ENCODE data around the gene GBX1. TPM values are rescaled to one million over a fixed set of nuclear protein-coding genes. Genes with fewer than 3 reads are reported as not detected.

The GBX1 gene
- total and polyA plus RNA-seq, 5 experiments from 2014 or later = not detected

- no peak for ATAC-seq
- Mint-ChIP-seq H3K4me1 (peaks cover 6 to 14% (median 7%) of the 10 kb centered on the region in 4 donors), H3K9me3 (no peaks in the 10 kb centered on the region), H3K27ac (no peak overlapping the region), H3K27me3 (peaks cover 27 to 66% (median 31%) of the 10 kb centered on the region in 5 donors), H3K36me3 (no peaks in the 10 kb centered on the region), H3K4me3 (no peak overlapping the region)
- DNase-seq = no peak
- POLR2A ChIA-PET = no interaction called here
Measured at GRCh38 chr7:151176401-151176800, 8.9 kb upstream of the GBX1 start.

DNA sequence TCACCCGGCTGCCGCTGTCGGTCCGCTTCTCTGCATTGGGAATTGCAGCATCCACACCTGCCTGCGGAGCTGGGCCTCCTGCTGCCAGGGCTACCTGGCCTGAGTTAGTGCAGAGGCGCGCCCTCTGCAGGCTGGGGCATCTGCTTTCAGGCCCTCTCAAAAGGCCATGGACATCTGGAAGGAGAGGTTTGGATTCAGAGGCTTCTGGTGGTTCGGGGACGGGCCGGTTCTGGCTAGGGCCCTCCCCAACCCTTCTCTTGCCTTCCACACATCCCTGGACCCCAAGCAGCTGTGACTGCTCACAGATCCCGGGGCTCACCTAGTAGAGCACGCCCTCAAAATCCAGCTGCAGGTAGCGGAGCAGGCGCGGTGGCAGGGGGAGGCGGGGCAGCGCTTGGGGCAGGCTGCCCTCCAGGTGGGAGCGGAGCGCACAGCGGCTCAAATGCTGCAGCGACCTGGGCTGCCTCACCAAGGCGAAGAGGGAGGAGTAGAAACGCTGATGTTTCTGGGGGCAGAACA lies 8.4 kb upstream of the GBX1 start:
- peaks cover 31 to 72% (median 35%) of the 10 kb centered on the region in 5 donors for H3K27me3 Mint-ChIP-seq
- ATAC-seq (no peak), DNase-seq (no peak)
- peak overlapping the region in 1 of 10 donors; percentile 18 for H3K27ac Mint-ChIP-seq
- H3K36me3 Mint-ChIP-seq = no peaks in the 10 kb centered on the region
- peaks cover 6 to 14% (median 7%) of the 10 kb centered on the region in 4 donors for H3K4me1 Mint-ChIP-seq
- no peaks in the 10 kb centered on the region for H3K9me3 Mint-ChIP-seq
- no peak overlapping the region for H3K4me3 Mint-ChIP-seq
- POLR2A ChIA-PET = no interaction called here

- no peak for DNase-seq
- H3K27me3 Mint-ChIP-seq = peaks cover 30 to 75% (median 35%) of the 10 kb centered on the region in 5 donors
- H3K27ac Mint-ChIP-seq = no peak overlapping the region
- no peaks in the 10 kb centered on the region for H3K9me3 Mint-ChIP-seq
- no peaks in the 10 kb centered on the region for H3K36me3 Mint-ChIP-seq
- ATAC-seq = no peak
- POLR2A ChIA-PET = no interaction called here
- no peak overlapping the region for H3K4me3 Mint-ChIP-seq
- H3K4me1 Mint-ChIP-seq = peaks cover 6 to 14% (median 7%) of the 10 kb centered on the region in 4 donors
Measured at GRCh38 chr7:151175047-151175792, 7.7 kb upstream of the GBX1 start.

GRCh38 chr7:151174246-151175046 lies 7.0 kb upstream of the GBX1 start:
- POLR2A ChIA-PET = no interaction called here
- ATAC-seq (peak; percentile 27 to 45), DNase-seq (peak in 4 of 10 donors; percentile 26 to 69 (median 33))
- peaks cover 6 to 14% (median 7%) of the 10 kb centered on the region in 4 donors for H3K4me1 Mint-ChIP-seq
- no peak overlapping the region for H3K27ac Mint-ChIP-seq
- H3K27me3 Mint-ChIP-seq = peaks cover 32 to 82% (median 39%) of the 10 kb centered on the region in 5 donors
- no peaks in the 10 kb centered on the region for H3K36me3 Mint-ChIP-seq
- no peaks in the 10 kb centered on the region for H3K9me3 Mint-ChIP-seq
- H3K4me3 Mint-ChIP-seq = peak overlapping the region in 1 of 10 donors; percentile 10

- H3K4me1 Mint-ChIP-seq = peaks cover 7 to 17% (median 8%) of the 10 kb centered on the region in 4 donors
- no peaks in the 10 kb centered on the region for H3K36me3 Mint-ChIP-seq
- POLR2A ChIA-PET = no interaction called here
- ATAC-seq (no peak), DNase-seq (no peak)
- no peak overlapping the region for H3K4me3 Mint-ChIP-seq
- H3K27ac Mint-ChIP-seq = peak overlapping the region in 2 of 10 donors; percentile 39 to 59
- H3K27me3 Mint-ChIP-seq = peaks cover 36 to 83% (median 45%) of the 10 kb centered on the region in 5 donors
- H3K9me3 Mint-ChIP-seq = no peaks in the 10 kb centered on the region
Measured at GRCh38 chr7:151173386-151174245, 6.1 kb upstream of the GBX1 start.

DNA sequence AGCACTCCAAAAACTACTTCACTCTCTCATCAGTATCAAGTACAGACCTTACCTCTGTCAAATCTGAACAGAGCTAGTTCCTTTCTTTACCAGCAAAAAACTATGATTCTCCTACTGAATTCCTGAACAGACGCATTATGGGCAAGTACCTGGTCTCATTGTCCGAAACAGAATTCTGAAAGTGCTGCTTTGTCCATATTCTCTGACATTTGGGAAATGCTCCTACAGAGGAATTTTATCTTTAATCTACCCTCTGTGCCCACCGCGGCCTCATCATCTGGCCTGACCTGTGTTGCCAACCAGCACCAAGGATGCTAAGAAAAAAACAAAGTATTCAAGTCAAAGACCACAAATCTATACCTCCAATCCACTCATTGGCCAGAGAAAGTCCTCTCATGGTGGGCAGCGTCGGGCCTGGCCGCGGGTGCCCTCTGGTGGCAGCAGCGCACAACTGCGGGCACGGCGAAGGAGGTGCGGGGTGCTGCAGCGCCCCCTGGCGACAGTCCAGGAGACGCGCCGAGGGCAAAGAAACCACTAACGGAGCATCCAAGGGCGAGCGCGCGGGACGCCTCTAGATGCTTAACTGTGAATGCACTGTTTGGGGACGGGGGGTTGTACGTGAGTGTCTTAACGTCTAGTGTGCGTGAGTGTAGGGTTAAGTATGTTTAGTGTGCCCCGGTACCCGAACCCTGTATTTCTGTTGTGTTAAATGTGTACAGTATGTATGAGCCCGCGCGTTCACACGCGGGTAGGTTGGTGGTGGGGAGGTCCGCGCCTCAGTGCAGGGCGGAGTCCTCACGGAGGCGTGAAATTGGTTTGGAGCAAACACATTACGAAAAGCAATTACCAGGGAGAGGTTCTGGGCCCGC lies 5.0 kb upstream of the GBX1 start:
- Mint-ChIP-seq H3K36me3 (no peaks in the 10 kb centered on the region), H3K9me3 (no peaks in the 10 kb centered on the region), H3K4me1 (peaks cover 10 to 23% (median 11%) of the 10 kb centered on the region in 4 donors), H3K27me3 (peaks cover 40 to 82% (median 47%) of the 10 kb centered on the region in 5 donors), H3K27ac (peak overlapping the region in 3 of 10 donors; percentile 31 to 86 (median 57)), H3K4me3 (peak overlapping the region in 1 of 10 donors; percentile 42)
- ATAC-seq (peak; percentile 75 to 78), DNase-seq (peak; percentile 61 to 88 (median 80))
- POLR2A ChIA-PET = no interaction called here

- H3K27me3 Mint-ChIP-seq = peaks cover 36 to 57% (median 39%) of the 10 kb centered on the region in 5 donors
- peaks cover 8 to 23% (median 13%) of the 10 kb centered on the region in 4 donors for H3K4me1 Mint-ChIP-seq
- no peaks in the 10 kb centered on the region for H3K9me3 Mint-ChIP-seq
- no peak for ATAC-seq
- H3K4me3 Mint-ChIP-seq = peak overlapping the region; percentile 67 to 87 (median 80)
- no peak overlapping the region for H3K27ac Mint-ChIP-seq
- DNase-seq = no peak
- no peaks in the 10 kb centered on the region for H3K36me3 Mint-ChIP-seq
- POLR2A ChIA-PET = interaction anchor here (0.7 kb wide), 1 partner anchor 16 kb away, joined by 3 read pairs; no protein-coding TSS in a partner anchor
Measured at GRCh38 chr7:151168787-151169162, 1.3 kb upstream of the GBX1 start.

DNA sequence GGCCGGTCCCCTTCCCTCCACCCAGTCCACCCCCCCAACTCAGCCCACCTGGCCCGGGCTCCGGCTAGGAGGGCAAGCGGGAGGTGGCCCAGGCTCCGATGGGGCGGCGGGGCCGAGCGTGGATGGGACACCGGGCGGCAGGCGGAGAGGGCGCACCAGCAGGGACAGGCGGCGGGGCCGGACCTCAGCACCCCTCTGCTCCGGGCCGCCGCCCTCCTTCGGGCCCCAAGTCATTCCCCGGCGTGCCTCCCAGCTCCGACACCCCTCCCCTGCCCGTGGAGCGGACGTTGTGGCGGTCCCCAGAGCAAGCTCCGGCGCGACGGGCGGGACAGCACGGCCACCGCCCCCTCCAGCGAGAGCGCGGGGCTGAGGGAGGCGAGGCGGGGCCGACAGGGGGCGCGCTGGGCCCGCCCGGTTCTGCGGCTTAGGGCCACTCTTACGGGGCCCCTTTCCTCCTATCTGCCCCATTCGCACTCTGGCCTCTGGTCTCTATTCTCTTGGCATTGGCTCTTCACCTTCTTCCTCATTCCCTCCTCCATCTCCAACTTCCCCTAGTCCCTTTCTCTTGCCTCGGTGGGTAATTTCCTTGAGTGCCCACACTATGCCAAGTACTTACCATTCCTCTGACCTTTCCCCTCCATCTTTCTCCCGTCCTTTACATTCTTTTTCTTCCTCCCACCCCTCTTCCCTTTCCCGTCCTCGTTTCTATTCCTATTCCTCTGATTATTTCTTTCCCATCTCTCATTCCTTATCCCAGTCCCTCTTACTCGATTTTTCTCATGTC lies 701 bp upstream of the GBX1 start:
- H3K4me1 Mint-ChIP-seq = peaks cover 7 to 19% (median 13%) of the 10 kb centered on the region in 4 donors
- peaks cover 32 to 53% (median 33%) of the 10 kb centered on the region in 5 donors for H3K27me3 Mint-ChIP-seq
- no peaks in the 10 kb centered on the region for H3K9me3 Mint-ChIP-seq
- H3K27ac Mint-ChIP-seq = peak overlapping the region in 2 of 10 donors; percentile 56 to 60
- POLR2A ChIA-PET = interaction anchor here (0.6 to 1.0 kb wide), 4 partner anchors 15 to 135 kb away, joined by 3 to 4 read pairs (median 3); no protein-coding TSS in a partner anchor
- no peaks in the 10 kb centered on the region for H3K36me3 Mint-ChIP-seq
- ATAC-seq = peak; percentile 80 to 81
- DNase-seq = peak; percentile 19 to 71 (median 56)
- peak overlapping the region; percentile 67 to 87 (median 80) for H3K4me3 Mint-ChIP-seq

DNA sequence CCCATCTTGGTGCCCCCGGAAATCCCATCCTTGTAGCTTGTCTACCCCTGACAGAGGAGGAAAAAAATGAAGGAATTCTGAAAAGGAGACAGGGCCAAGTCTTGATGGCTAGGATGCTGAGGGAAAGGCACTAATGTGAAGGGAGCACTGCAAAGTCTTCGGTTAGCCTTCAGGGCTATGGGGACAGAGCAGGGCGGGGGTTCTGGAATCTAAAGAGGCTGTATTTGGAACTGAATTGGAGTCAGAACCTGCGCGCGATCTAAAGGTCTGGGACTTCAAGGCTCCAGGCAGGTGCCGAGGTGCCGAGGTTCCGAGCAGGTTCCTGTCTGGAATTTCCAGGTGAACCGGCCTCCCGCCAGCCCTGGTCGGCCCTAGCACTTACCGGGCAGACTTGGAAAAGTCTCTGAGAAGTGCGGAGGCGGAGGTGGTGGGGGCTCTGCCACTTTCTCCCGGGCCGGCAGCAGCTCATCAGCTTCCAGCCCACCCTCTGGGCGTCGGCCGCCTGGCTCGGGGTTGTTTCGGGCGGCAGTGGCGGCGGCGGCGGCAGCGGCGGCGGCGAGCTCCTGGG lies 781 bp downstream of the GBX1 start:
- H3K27me3 Mint-ChIP-seq = peaks cover 22 to 40% (median 24%) of the 10 kb centered on the region in 5 donors
- H3K4me3 Mint-ChIP-seq = peak overlapping the region; percentile 31 to 78 (median 74)
- H3K36me3 Mint-ChIP-seq = no peaks in the 10 kb centered on the region
- no peak overlapping the region for H3K27ac Mint-ChIP-seq
- ATAC-seq (peak in 1 of 2 donors; percentile 16), DNase-seq (no peak)
- H3K4me1 Mint-ChIP-seq = peaks cover 2 to 9% (median 6%) of the 10 kb centered on the region in 4 donors
- POLR2A ChIA-PET = interaction anchor here (1.0 kb wide), 1 partner anchor 27 kb away, joined by 3 read pairs; no protein-coding TSS in a partner anchor
- H3K9me3 Mint-ChIP-seq = no peaks in the 10 kb centered on the region

DNA sequence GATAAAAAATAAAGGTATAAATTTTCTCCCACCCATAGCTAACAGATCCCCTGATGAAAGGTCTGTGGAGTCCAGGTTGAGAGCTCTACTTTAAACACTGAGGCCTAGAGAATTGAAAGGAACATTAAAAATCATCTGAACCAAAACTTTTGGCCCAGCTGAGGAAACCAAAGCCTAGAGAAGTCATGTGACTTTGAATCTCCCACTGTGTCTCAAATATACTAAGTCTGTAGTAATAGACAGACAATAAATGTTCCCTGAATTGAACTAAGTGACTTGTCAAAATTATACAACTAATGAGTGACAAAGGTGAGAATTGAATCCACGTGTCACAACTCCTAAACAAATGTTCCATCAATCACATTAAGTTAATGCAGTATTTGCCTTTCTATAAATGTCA lies 5.7 kb downstream of the GBX1 start:
- no peak for DNase-seq
- Mint-ChIP-seq H3K4me3 (no peak overlapping the region), H3K27me3 (peaks cover 0 to 17% (median 6%) of the 10 kb centered on the region in 5 donors), H3K27ac (no peak overlapping the region), H3K9me3 (no peaks in the 10 kb centered on the region), H3K4me1 (peaks cover 0 to 4% (median 0%) of the 10 kb centered on the region in 4 donors), H3K36me3 (no peaks in the 10 kb centered on the region)
- no peak for ATAC-seq
- POLR2A ChIA-PET = no interaction called here
